DMS 273 treated with DMSO at 0.1 percent for 48 hours (cell line): ENCODE data around the gene STK4.
A peak's percentile ranks its signal among the peaks of the same experiment; 100 is the strongest.
"Not testable (repeated sequence)": the region's sequence is repeated elsewhere in the genome, so short reads cannot be mapped to it uniquely, and the experiment has no call there.

Experiments used
- DNase-seq: peaks from one replicate; lab custom pipeline; 2025; lab: John Stamatoyannopoulos, UW

STK4 gene

GRCh38 chr20:45053430-45054351 is 87.4 kb downstream of the STK4 start:
- DNase-seq = no peak

DNA sequence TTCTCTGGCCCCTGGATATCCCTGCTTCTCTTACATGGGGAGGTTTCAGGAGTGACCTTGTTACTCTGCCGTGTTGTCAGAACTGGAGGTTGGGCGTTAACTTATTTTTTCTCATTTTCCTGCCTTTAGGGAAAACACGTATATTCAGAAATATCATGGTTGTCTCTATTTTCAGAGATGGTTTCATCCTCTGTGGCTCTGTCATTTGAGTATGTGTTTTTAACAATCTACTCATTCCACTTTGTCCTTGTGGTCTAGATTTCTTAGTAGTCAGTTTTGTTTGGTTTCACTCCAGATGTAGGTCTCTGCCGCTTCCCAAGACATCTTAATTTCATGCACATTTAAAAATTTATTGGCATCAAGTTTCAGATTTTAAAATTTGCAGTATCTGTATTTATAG is 88.7 kb downstream of the STK4 start:
- DNase-seq = no peak

- DNase-seq = no peak
These were observed 90.3 kb downstream of the STK4 start for GRCh38 chr20:45056473-45057173.

DNA sequence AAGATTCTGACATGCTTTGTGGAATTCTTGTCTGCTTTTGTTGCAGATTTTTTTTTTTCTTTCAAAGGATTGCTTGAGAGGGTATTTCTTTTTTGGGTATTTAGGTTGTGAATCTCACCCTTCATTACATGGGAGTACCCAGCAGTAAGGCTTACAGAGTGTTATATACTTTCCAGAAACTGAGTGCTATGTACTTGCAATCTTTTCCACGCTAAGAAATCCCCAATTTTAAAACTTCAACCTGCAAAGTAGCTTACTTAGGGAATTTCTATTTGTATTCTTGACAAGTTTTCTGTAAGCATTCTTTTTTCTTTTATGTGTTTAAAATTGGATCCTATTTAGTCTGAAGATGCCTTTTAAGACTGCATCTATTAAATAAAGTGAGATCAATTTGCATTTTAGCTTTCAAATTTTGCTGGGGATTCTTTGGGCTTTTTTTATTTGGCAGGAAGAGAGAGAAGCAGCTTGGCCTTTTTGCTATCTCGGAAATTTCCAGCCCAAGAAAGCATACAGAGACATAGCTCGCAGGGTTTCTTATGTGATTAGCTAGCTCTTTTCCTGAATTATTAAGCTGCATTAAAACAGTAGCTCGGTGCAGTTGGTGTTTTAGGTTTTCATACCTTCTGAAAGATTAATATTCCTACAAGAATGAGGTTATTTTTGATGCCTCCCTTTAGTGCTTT is 92.0 kb downstream of the STK4 start:
- no peak for DNase-seq

GRCh38 chr20:45059022-45059728 is 92.9 kb downstream of the STK4 start:
- no peak for DNase-seq

DNA sequence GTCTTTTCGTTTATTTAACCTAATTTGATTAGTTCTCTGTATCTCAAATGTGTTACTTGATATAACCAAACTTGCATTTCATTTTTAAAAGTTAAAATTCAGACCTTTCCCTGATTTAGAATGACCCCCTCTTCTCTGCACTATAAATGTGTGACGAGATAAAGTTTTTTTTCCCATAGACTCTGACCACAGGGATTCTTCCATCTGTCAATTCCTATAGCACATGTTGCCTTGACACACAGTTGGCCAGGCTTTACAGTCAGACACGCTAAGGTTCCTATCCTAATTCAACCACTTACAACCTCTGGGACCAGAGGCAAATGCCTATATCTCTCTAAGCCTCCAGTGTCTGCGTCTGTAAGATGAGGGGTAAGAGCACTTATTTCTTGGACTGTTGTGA is 94.0 kb downstream of the STK4 start:
- peak; percentile 17 for DNase-seq

DNA sequence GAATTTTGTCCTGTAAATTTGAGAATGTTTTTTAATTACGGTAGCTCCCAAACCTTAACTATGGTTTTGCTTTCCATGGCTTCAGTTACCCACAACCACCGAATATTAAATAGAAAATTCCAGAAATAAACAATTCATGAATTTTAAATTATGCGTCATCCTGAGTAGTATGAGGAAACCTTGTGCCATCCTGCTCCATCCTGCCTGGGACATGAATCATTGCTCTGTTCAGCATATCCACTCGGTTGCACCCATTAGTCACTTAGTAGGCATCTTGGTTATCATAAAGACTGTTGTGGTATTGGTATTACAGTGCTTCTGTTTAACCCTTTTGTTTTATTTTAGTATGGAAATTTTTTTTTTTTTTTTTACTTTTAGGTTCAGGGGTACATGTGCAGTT is 94.9 kb downstream of the STK4 start:
- DNase-seq = no peak

GRCh38 chr20:45063107-45063506 is 96.8 kb downstream of the STK4 start:
- not testable (repeated sequence) for DNase-seq

- DNase-seq = no peak
These were observed 98.5 kb downstream of the STK4 start for GRCh38 chr20:45064812-45065211.

GRCh38 chr20:45066372-45066771 is 100.1 kb downstream of the STK4 start:
- DNase-seq = no peak

- DNase-seq = no peak
These were observed 100.8 kb downstream of the STK4 start for GRCh38 chr20:45067087-45067486.

DNA sequence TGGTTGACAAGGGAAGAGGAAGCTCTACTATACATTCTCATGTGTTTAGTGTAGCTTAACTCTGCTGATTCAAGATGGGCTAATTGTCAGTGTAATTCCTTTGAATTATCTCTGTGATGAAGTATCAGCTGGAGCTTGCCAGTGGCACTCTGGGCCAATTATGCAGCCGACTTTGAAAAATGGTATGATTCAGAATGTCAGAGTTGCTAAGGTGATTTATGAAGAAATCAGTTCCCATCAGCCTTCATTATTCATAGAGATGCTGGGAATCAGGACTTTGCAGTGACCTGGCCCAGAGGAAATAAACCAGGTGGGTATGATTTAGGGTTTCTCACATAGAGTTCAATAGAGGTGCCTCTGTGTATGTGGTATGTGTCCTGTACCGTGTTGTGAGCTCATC is 101.2 kb downstream of the STK4 start:
- DNase-seq = no peak

- DNase-seq = no peak
These were observed 102.9 kb downstream of the STK4 start for GRCh38 chr20:45069261-45069660.

DNA sequence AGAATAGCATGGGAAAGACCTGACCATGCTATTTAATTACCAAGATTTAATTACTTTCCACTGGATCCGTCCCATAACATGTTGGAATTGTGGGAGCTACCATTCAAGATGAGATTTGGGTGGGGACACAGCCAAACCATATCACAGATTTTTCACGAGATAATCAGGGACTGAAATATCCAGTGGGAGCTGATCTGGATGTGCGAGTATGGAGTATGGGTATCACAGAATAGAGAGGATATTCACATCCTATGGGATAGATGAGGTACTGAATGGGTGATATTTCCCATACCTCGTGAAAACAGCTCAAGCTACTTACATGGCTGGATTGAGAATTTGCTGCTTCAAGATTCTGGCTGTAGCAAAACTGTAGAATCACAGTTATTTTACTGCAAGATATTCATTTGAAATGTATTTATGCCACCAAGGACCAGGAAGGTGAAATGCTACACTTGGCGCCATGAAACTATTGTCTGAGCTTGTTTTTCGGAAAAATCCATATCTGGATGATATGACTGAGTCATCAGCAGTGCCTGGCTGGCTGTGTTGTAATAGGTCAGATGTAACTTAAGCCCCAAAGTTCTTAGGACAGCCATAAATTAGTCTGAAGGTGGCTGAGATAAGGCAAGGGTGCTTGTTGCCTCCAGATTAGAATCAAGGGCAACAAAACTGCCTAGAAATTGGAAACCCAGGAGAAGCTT is 104.8 kb downstream of the STK4 start:
- DNase-seq = no peak

GRCh38 chr20:45072066-45072465 is 105.8 kb downstream of the STK4 start:
- no peak for DNase-seq

DNA sequence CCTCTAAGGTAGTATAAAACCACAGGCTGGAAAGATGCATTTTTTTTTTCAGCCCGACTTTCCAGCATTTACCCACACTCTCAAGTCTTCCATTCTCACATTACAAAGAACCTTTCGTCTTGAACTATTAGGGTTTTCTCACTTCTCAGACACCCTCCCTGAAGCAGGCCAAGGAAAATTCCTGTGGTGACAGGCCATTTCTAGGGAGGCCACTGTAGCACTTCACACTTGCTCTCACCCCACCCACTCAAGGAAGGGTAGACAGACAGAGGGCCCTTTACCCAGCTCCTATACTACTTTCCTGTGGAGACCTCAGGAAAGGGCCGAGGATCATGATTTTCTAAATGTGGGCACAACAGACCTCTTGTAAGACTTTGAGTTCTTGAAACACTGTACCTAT is 106.9 kb downstream of the STK4 start:
- DNase-seq = no peak

DNA sequence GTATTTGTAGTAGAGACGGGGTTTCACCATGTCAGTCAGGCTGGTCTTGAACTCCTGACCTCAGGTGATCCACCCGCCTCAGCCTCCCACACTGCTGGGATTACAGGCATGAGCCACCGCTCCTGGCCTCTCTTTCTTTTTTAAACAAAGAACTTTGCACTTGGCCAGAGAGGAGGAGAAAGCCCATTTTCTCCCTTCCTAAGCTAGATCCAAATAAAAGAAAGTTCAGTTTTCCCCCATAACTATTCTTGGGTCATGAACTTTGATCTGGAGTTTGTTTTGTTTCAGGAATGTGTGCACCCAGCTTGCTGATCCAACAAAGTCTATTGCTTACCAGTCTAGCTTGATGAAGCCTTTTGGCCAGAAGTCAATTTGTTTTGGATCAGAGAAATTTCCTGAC is 111.2 kb downstream of the STK4 start:
- no peak for DNase-seq

GRCh38 chr20:45080867-45081624 is 114.7 kb downstream of the STK4 start:
- no peak for DNase-seq

- DNase-seq = no peak
These were observed 116.2 kb downstream of the STK4 start for GRCh38 chr20:45082468-45082867.

- DNase-seq = no peak
These were observed 116.8 kb downstream of the STK4 start for GRCh38 chr20:45083127-45083526.

- DNase-seq = no peak
These were observed 119.0 kb downstream of the STK4 start for GRCh38 chr20:45085289-45085688.
